ENCODE data around the gene RPS6KA6. TPM values are rescaled to one million over a fixed set of nuclear protein-coding genes. Genes with fewer than 3 reads are reported as not detected.

RPS6KA6 gene
- total and polyA plus RNA-seq, 2 experiments from 2014 or later: 3.6 to 14.0 TPM

GRCh38 chrX:84118769-84119168, 69.2 kb downstream of the RPS6KA6 start:
- no peaks in the 10 kb centered on the region for H3K36me3 ChIP-seq (ENCODE audit: insufficient read depth)
- no peaks in the 10 kb centered on the region for H3K9me2 ChIP-seq (ENCODE audit: insufficient read depth)
- no peak overlapping the region for H3K4me3 Mint-ChIP-seq
- peak; percentile 14 for DNase-seq (ENCODE audit: low spot score)
- H3K27ac ChIP-seq (ENCODE audit: low read depth): no peak overlapping the region
- peaks cover 6% of the 10 kb centered on the region; the same call in 2 of the 3 replicates for H3K4me1 Mint-ChIP-seq
- H2AFZ ChIP-seq: no peak overlapping the region
- H3K27me3 Mint-ChIP-seq (ENCODE audit: insufficient read depth, low read depth, poor library complexity): no peaks in the 10 kb centered on the region
- no peak overlapping the region for H3K27ac Mint-ChIP-seq
- H3K4me3 ChIP-seq: no peak overlapping the region
- H3F3A ChIP-seq (replicated peaks; ENCODE audit: low read depth): no peaks in the 10 kb centered on the region
- H4K20me1 ChIP-seq (replicated peaks; ENCODE audit: insufficient read depth): no peaks in the 10 kb centered on the region
- ATAC-seq: no peak
- no peaks in the 10 kb centered on the region for H3K4me1 ChIP-seq (ENCODE audit: insufficient read depth)
- TF ChIP-seq ZNF331 (CRISPR knock-in tag; IDR thresholded peaks at IDR 0.05; ENCODE audit: low read depth) (no peak), CTCF (conservative IDR thresholded peaks at IDR 0.05; ENCODE audit: low read depth in 2 of 2) (no peak), ZNF114 (CRISPR knock-in tag; IDR thresholded peaks at IDR 0.05) (no peak)
- H3K36me3 Mint-ChIP-seq (ENCODE audit: low read depth): peaks cover 8% of the 10 kb centered on the region
- no peak overlapping the region for H3K4me2 ChIP-seq
- H3K27me3 ChIP-seq (ENCODE audit: insufficient read depth): no peaks in the 10 kb centered on the region
- H3K9me3 Mint-ChIP-seq: no peaks in the 10 kb centered on the region
- no peaks in the 10 kb centered on the region for H3K79me2 ChIP-seq (replicated peaks; ENCODE audit: insufficient read depth)

GRCh38 chrX:84118315-84118714, 69.7 kb downstream of the RPS6KA6 start:
- Histone ChIP-seq H3K27ac (ENCODE audit: low read depth) (no peak overlapping the region), H3K4me3 (no peak overlapping the region), H4K20me1 (replicated peaks; ENCODE audit: insufficient read depth) (no peaks in the 10 kb centered on the region), H3K4me2 (no peak overlapping the region), H3K9me2 (ENCODE audit: insufficient read depth) (no peaks in the 10 kb centered on the region), H2AFZ (no peak overlapping the region), H3K27me3 (ENCODE audit: insufficient read depth) (no peaks in the 10 kb centered on the region), H3F3A (replicated peaks; ENCODE audit: low read depth) (no peaks in the 10 kb centered on the region), H3K79me2 (replicated peaks; ENCODE audit: insufficient read depth) (no peaks in the 10 kb centered on the region), H3K4me1 (ENCODE audit: insufficient read depth) (no peaks in the 10 kb centered on the region), H3K36me3 (ENCODE audit: insufficient read depth) (no peaks in the 10 kb centered on the region)
- TF ChIP-seq ZNF114 (CRISPR knock-in tag; IDR thresholded peaks at IDR 0.05): no peak
- TF ChIP-seq CREB1 (CRISPR knock-in tag; IDR thresholded peaks at IDR 0.05; ENCODE audit: low read depth): no peak
- 0 out of 4 replicates have a peak, but pooled peaks of 1 of the 2 experiments have one; percentile 11 for TF ChIP-seq CTCF (conservative IDR thresholded peaks at IDR 0.05; ENCODE audit: low read depth in 2 of 2)
- TF ChIP-seq JUNB (IDR thresholded peaks at IDR 0.05; ENCODE audit: unreplicated experiment): no peak
- no peak for TF ChIP-seq NANOG (IDR thresholded peaks at IDR 0.05; ENCODE audit: borderline replicate concordance)
- TF ChIP-seq EZH2phosphoT487 (IDR thresholded peaks at IDR 0.05; ENCODE audit: unreplicated experiment): no peak
- Mint-ChIP-seq H3K9me3 (no peaks in the 10 kb centered on the region), H3K27me3 (ENCODE audit: insufficient read depth, low read depth, poor library complexity) (no peaks in the 10 kb centered on the region), H3K4me1 (peaks cover 6% of the 10 kb centered on the region; the same call in 2 of the 3 replicates), H3K36me3 (ENCODE audit: low read depth) (peaks cover 13% of the 10 kb centered on the region), H3K4me3 (no peak overlapping the region), H3K27ac (no peak overlapping the region)
- DNase-seq (ENCODE audit: low spot score) (peak; percentile 0), ATAC-seq (no peak)
